ENCODE results near the gene TEAD3. TPM values are rescaled to one million over a fixed set of nuclear protein-coding genes. Genes with fewer than 3 reads are reported as not detected.

TEAD3 gene
- total and polyA plus RNA-seq, 7 donors = 14.4 to 95.8 (median 50.4) TPM

GRCh38 chr6:35497571-35498421, 917 bp upstream of the TEAD3 start:
- H3K36me3 ChIP-seq = no peaks in the 10 kb centered on the region
- H3K9me3 ChIP-seq = no peaks in the 10 kb centered on the region
- WGBS, 2 donors = 7 to 16% methylated on average over 77 of the region's 77 CpGs
- H3K4me3 ChIP-seq = peak overlapping the region; percentile 68 to 99 (median 98)
- H3K4me1 ChIP-seq = peaks cover 0 to 48% (median 41%) of the 10 kb centered on the region in 4 donors
- H3K27ac ChIP-seq = peak overlapping the region; percentile 100
- H3K27me3 ChIP-seq = no peaks in the 10 kb centered on the region
- TF ChIP-seq POLR2AphosphoS5 (IDR thresholded peaks at IDR 0.05) (peak; percentile 55 to 82 (median 68)), POLR2A (IDR thresholded peaks at IDR 0.05) (no peak), EP300 (IDR thresholded peaks at IDR 0.05) (no peak)
- DNase-seq = peak; percentile 92
- intact Hi-C loops (cut with DNase I) = loop anchor here (1.0 to 2.0 kb wide), 2 partner anchors 29 to 235 kb away; partner anchors contain the start of gene RPL10A

- H3K9me3 ChIP-seq = no peaks in the 10 kb centered on the region
These were observed 641 bp downstream of the TEAD3 start for GRCh38 chr6:35496036-35496840.

GRCh38 chr6:35495258-35496035, 1.4 kb downstream of the TEAD3 start:
- peak overlapping the region; percentile 100 for H3K27ac ChIP-seq
- peak overlapping the region; percentile 97 to 100 (median 98) for H3K4me3 ChIP-seq
- H3K36me3 ChIP-seq = no peaks in the 10 kb centered on the region
- 54 to 73% methylated on average over 9 of the region's 9 CpGs for WGBS, 2 donors
- intact Hi-C loops (cut with DNase I) = loop anchor here (2.0 kb wide), 1 partner anchor 237 kb away; no protein-coding TSS in a partner anchor
- peaks cover 0 to 72% (median 64%) of the 10 kb centered on the region in 4 donors for H3K4me1 ChIP-seq
- H3K27me3 ChIP-seq = no peaks in the 10 kb centered on the region
- H3K9me3 ChIP-seq = no peaks in the 10 kb centered on the region
- TF ChIP-seq CTCF (IDR thresholded peaks at IDR 0.05) (no peak), POLR2AphosphoS5 (IDR thresholded peaks at IDR 0.05) (peak; percentile 66 to 91 (median 82)), POLR2A (IDR thresholded peaks at IDR 0.05) (peak; percentile 43 to 81), EP300 (IDR thresholded peaks at IDR 0.05) (no peak)
- DNase-seq = peak; percentile 86

More at GRCh38 chr6:35496036-35496840, 641 bp downstream of the TEAD3 start:
- no peaks in the 10 kb centered on the region for H3K36me3 ChIP-seq
- H3K4me3 ChIP-seq = peak overlapping the region; percentile 97 to 100 (median 98)
- H3K4me1 ChIP-seq = peaks cover 0 to 64% (median 56%) of the 10 kb centered on the region in 4 donors
- peak; percentile 89 for DNase-seq
- intact Hi-C loops (cut with DNase I) = loop anchor here (2.0 kb wide), 1 partner anchor 237 kb away; no protein-coding TSS in a partner anchor
- WGBS, 2 donors = 6 to 31% methylated on average over 63 of the region's 63 CpGs
- TF ChIP-seq POLR2AphosphoS5 (IDR thresholded peaks at IDR 0.05) = peak; percentile 49 to 78 (median 62)
- peak in 1 of 2 donors; percentile 27 for TF ChIP-seq POLR2A (IDR thresholded peaks at IDR 0.05)
- no peak for TF ChIP-seq CTCF (IDR thresholded peaks at IDR 0.05)
- no peaks in the 10 kb centered on the region for H3K27me3 ChIP-seq
- peak overlapping the region; percentile 100 for H3K27ac ChIP-seq

- TF ChIP-seq CTCF (IDR thresholded peaks at IDR 0.05) (no peak), POLR2AphosphoS5 (IDR thresholded peaks at IDR 0.05) (peak in 2 of 4 donors; percentile 1 to 19), EP300 (IDR thresholded peaks at IDR 0.05) (no peak), POLR2A (IDR thresholded peaks at IDR 0.05) (no peak)
- DNase-seq = peak; percentile 74
- H3K9me3 ChIP-seq = no peaks in the 10 kb centered on the region
- intact Hi-C loops (cut with DNase I) = no loop called here
- H3K36me3 ChIP-seq = no peaks in the 10 kb centered on the region
- H3K27ac ChIP-seq = peak overlapping the region; percentile 100
- no peaks in the 10 kb centered on the region for H3K27me3 ChIP-seq
- peaks cover 0 to 85% (median 76%) of the 10 kb centered on the region in 4 donors for H3K4me1 ChIP-seq
- H3K4me3 ChIP-seq = peak overlapping the region; percentile 97 to 100 (median 98)
- WGBS, 2 donors = 16 to 40% methylated on average over 4 of the region's 4 CpGs
These were observed 2.7 kb downstream of the TEAD3 start for GRCh38 chr6:35494161-35494563.

Data from sigmoid colon (tissue), 7 donors.